NCI-H2227 (cell line): ENCODE results near the gene SBNO2.

Experiments used
- DNase-seq: peaks from one replicate; lab custom pipeline; 2025; ENCODE audit not compliant: unreplicated experiment; lab: John Stamatoyannopoulos, UW

SBNO2 gene

GRCh38 chr19:1063030-1063908 lies 110.8 kb downstream of the SBNO2 start:
- no peak for DNase-seq

- no peak for DNase-seq
These were observed 111.6 kb downstream of the SBNO2 start for GRCh38 chr19:1062387-1063029.

DNA sequence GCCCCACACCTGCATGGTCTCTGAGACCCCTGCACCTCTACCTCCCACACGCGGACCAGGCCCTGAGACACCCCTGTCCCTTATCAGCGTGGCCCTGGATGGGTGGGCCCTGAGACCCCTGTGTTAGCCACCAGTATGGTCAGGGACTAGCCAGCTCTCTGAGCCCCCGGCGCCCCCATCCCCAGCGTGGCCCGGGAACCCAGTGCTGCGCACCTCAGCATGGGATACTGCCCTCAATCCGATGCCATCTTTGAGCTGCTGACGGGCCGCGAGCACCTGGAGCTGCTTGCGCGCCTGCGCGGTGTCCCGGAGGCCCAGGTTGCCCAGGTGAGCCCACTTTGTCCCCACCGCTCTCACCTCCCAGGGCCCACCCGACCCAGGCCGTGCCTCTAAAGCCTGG lies 112.1 kb downstream of the SBNO2 start:
- no peak for DNase-seq

DNA sequence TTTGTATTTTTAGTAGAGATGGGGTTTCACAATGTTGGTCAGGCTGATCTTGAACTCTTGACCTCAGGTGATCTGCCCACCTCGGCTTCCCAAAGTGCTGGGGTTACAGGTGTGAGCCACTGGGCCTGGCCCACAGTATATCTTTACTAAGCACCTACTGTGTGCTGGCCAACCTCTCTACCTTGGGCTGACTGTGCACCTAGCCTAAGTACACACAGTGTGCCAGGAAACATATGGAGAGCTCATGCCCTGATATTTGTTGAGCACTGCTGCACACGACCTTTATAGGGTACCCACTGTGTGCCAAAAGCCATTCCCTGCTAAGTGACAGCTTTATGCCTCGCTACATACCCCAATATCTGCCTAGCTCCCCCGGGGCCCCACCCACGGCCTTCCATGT lies 113.4 kb downstream of the SBNO2 start:
- DNase-seq: no peak

DNA sequence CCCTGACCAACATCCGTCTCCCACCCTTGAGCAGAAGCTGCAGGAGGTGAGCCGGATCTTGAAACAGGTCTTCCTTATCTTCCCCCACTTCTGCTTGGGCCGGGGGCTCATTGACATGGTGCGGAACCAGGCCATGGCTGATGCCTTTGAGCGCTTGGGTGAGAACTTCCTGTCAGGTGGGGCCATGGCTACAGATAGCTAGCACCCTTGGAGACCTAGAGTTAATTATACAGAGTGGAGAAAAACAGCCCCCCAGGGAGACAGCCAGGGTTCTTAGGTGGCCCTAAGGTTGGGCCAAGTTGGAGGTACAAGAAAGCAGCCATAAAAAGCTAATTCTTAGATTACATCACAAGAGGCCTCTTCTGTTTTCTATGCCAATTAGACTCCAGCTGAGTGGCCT lies 116.0 kb downstream of the SBNO2 start:
- DNase-seq: no peak
